ENCODE results near the gene FOSL2.
A peak's percentile ranks its signal among the peaks of the same experiment; 100 is the strongest.

FOSL2 gene

GRCh38 chr2:28413899-28414295, 21.2 kb downstream of the FOSL2 start:
- DNase-seq: no peak

DNA sequence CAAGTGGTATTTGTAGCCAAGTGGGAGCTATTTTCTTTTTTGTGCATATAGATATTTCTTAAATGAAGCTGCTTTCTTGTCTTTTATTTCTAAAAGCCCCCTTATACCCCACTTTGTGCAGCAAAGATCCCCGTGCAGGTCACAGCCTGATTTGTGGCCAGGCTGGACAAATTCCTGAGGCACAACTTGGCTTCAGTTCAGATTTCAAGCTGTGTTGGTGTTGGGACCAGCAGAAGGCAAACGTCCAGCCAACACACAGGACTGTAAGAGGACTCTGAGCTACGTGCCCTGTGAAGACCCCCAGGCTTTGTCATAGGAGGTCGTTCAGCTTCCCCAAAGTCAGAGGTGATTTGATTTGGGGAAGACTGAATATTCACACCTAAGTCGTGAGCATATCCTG, 21.9 kb downstream of the FOSL2 start:
- DNase-seq: no peak

DNA sequence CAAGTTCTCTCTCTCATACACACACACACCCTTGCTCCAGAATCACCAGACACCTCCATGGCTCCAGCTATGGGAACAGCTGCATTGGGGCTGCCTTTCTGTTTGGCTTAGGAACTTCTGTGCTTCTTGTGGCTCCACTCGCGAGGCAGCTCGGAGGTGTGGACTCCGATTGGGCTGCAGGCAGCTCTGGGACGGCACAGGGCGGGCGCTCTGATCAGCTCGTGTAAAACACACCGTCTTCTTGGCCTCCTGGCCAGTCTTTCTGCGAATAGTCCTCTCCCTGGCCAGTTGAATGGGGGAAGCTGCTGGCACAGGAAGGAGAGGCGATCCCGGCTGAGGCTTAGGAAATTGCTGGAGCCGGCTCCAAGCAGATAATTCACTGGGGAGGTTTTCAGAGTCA, 22.4 kb downstream of the FOSL2 start:
- DNase-seq: no peak

- DNase-seq: no peak
These were observed 23.1 kb downstream of the FOSL2 start for GRCh38 chr2:28415715-28416114.

DNA sequence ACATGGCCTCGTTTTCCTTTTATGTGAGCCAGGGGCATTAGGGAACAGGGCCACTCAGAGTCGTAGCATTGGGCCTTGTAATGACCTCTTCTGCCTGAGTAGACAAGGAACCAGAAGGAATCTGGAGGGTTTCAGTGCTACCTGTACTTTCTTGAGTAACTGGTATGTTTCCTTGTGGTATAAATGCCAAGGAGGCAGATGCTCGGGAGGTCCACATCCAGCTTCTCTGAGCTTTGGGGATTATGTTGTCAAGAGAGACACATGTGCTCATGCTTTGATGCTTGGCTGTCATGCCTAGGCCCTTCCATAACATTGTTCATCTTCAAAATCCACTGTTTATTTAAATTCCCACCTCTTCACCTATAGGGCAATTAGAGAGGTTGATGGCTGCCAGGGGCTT, 26.3 kb downstream of the FOSL2 start:
- DNase-seq: no peak

GRCh38 chr2:28419443-28420270, 27.0 kb downstream of the FOSL2 start:
- DNase-seq: no peak

DNA sequence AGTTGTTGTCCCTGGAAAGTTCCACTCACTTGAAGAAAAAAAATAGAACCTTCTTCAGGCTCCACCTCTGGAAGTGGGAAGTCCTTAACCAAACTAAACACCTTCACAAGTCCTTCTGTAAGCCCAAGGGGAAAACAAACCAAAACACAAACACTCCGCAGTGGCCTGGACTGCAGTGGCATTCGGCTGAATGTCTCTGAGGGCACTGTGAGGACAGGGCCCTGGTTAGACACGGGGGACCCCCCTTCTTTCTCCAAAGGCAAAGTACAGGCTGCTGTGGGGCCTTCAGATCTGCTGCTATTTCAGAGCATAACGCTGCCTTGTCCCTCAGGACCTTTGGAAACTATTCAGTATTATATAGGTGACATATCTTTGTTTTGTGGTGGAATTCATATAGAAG, 28.1 kb downstream of the FOSL2 start:
- DNase-seq: no peak

DNA sequence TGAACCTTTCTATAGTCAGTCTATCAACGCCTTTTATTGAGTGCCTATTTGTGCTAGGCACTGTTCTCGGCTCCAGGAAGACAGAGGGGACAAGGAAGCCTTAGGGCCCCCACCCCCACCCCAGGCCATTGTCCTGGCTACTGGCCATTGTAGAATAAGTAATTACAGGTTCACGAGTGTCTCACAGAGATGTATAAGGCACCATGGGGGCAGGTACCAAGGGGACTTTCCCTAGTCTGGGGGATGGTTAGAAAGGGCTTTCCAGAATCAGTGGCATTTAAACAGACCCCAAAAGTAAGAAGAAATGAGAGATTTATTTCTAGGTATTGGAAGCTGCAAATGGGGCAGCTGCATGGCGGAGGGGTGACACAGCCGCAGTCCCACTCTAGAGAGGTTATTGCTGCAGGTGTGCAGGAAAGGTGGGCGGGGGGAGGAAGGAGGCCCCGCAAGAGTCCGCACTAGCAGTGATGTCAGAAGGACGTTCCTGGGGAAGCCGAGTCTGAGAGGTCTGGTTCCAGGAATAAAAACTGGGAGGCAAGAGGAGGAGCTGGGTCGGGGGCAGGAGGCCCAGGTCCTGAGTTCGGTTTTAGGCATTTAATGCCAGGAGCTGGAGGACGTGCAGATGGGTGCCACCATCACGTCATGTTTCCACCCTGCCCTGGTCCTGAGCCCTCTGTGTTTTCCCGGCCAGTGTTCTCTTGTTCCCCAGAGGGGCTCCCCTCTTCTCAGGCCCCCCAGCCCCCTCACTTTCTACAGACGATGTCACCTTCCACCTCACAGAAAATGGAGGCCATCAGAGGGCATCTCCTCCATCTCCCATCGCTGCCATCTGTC, 30.5 kb downstream of the FOSL2 start:
- DNase-seq: no peak

DNA sequence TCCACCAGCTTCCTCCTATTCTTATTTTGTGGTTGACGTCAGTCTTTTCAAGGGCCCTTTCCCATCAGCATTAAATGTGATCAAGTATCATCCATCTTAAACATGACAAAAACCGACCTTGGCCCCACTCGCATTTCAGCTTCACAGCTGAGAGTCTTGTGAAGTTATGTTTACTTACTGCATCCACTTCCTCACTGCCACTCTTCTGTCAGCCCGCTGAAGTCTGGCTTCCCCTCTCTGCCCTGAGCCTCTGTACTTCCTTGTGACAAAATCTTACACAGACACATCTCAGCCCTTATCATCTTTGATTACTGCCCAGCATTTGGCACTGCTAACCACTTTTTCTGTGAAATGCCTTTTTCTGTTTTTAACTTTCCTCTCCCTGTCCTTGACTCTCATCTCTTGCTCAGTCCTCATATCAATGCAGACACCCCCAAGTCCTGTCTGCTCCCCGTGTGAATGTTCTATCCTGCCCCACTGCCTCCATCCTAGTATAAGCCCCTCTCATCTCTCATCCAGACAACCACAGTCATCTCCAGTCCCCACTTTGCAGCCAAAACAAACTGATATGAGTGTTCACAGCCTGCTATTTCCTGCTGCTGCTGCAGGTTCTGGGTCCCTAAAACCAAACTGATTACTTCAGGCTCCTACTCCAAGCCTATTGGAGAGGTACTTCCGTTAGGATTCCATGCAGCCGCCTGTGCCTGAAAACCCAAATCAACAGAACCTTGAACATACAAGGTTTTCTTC, 31.4 kb downstream of the FOSL2 start:
- DNase-seq: peak; percentile 53

DNA sequence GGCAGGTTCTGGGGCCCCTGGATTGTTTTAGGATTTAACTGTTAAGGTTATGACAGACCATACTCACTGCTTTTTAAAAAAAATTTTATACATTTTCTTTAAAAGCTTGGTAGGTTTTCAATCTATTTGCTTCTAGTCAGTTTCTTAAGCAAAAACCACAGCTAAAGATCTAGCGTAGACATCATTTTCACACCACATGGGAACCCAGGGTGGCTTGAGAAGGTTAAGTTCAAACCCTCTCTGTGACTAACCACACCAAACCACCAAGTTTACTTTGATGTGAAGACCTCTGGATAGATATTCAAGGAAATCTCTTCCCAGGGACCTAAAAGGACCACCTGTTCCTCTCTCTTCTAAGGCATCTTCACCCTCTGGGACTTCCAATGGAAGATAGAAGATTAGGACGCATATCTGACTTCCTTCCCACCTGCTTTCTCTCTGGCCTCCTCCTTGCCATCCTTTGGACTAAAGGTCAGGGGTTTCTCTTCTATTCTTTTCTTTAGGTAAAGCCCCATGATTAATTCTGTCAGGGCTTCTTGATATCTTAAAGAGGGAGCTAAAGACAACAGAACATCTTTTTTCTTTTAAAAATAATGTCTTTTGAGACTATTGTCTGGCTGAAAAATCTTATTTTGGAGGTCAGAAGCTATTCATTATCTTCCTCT, 32.3 kb downstream of the FOSL2 start:
- DNase-seq: no peak

DNA sequence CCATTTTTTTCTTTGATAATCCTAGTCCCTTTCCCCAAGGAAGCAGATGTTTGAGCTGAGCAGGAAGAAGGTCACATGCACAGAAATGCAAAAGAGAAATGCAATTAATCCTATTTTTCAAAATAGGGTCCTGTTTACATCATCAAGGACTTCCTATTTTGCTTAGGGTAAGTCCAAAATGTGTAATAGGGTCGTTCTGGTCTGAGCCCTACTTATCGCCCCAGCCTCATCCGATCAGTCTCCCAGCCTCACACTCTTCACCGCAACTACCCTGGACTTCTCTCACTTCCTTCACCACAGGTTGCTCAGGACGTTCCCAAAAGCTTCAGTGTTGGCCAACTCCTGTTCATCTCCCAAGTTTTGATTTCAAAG, 32.8 kb downstream of the FOSL2 start:
- no peak for DNase-seq

DNA sequence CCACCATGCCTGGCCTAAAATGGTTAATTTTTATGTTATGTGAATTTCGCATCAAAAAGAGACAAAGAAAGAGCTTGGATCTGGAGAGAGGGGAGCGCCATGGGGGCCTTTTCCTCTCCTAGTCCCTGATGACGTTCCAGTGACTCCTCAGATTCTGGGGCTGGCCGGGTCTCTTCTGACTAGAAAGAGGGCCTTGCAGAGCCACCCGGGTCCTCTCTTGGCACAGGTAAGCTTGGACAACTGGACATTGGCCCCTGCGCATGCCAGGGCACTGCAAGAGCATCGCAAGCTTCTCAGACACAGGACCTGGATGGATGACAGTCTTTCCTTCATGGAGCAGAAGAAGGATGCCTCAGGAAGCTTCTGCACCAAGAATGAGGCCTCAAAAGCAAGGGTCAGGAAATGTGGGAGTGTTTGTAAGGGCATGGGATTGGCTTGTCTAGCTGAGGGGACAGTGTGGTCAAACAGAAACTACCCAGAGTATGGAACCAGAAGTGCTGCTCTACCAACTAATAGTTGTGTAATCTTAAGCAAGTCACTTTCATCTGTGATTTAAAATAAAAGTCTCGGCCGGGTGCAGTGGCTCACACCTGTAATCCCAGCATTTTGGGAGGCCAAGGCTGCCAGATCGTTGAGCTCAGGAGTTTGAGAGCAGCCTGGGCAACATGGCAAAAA, 35.2 kb downstream of the FOSL2 start:
- DNase-seq: no peak

GRCh38 chr2:28428486-28428885, 35.8 kb downstream of the FOSL2 start:
- no peak for DNase-seq

DNA sequence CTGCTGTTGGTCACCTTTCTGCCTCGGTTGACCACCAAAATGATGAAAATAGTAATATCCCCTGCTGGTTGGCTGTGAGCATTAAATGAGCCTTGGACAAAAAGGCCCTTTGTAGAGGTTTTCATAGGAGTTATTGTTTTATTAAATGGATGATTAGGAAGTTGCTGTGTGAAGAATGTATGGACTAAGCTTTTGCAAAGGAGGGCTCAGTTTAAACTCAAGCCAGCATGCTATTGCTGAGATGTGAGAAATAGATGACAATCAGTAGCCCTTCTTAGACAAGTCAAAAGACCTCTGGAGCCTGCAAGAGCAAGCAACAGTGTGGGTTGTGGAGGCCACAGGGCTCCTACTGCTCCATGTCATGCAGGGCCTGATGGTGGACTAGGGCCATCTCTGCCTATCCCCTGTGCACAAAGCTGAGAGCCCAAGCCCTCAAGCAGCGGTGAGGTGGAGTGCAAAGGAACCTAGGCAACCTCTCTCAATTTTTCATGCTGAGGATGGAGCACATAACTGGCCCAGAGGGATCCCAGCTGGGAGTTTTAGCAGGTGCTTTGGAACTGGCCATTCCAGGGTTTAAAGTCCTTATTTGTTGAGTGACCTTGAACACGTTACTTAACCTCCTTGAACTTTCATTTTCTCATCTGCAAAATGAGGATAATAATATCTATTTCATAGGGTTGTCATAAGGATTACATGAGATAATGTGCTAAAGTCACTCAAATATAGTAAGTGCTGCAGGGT, 37.1 kb downstream of the FOSL2 start:
- no peak for DNase-seq

- DNase-seq: no peak
These were observed 37.7 kb downstream of the FOSL2 start for GRCh38 chr2:28430377-28430765.

DNA sequence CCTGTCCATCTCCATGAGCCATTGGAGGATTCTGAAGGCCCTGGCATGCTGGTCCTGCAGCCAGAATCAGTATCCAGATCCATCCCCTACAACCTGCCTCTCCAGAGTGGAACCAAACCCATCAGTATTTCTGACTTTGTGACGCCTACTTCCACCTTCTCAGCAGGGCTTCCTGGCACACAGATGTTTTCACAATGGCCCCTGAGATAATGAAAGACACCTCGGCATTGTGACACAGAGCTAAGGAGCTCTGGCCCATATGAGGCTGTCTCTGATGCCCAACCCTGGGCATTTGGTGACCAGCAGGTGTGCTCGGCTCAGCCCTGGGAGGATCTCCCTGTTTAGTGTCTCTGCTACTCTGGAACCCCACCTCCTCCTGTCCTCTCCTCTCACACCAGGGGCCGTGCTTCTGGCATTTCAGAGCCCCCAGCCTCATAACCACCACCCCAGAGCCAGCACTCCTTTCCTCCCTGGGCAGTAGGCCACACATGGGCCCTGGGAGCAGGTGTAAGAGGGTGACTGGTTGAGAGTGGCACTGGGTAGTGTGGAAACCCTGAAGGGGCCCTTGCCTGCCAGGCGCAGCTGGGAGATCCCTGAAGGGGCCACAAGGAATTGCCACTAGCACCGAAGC, 38.2 kb downstream of the FOSL2 start:
- no peak for DNase-seq

DNA sequence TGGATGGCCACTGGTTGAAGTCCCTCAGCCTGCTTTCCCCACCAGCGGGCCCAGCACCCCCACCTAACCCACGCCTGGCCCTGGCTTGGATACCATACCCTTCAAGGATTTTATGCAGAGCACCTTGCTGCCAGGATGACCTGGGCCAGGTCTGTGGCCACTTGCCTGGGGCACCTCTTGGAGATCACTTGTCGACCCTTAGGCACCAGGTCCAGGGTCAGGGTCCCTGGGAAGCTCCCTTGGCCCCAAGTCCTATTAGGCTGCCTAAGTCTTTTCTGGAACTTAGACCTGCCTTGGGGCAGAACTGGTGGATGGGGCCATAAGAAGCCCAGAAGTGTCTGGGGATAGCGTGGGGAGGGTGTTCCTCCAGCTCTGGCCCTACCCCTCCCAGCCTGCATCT, 39.1 kb downstream of the FOSL2 start:
- DNase-seq: no peak

DNA sequence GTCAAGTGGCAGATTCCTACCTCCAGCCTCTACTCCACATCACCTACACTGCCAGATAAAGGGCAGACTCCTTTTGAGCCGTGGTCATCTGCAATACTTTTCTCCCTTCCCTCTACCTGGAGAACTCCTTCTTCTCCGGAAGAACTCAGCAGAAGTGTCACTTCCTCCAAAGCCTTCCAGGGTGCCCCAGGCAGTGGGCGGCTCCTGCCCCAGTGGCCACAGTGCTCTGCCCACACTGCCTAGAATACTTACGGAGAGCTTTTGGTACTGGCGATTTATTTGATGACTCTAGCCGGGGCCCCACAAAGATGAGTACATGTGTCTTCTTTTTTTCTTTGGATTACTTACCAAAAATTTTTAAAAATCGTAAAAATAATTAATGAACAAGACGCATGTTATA, 39.7 kb downstream of the FOSL2 start:
- DNase-seq: no peak

DNA sequence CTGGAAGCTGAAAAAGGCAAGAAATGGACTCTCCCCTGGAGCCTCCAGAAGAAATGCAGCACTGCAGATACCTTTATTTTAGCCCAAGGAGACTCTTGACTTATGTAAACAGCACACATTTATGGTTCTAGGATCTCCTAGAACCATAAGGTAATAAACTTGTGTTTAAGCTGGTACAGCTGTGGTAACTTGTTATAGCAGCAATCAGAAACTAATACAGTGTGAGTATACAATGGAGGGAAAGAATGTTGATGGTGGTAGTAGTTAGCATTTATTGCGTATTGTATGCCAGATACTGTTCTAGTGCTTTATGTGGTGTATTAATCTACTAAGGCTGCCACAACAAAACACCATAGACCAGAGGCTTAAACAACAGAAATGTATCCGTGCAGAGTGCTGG, 40.6 kb downstream of the FOSL2 start:
- no peak for DNase-seq

GRCh38 chr2:28433935-28434599, 41.4 kb downstream of the FOSL2 start:
- DNase-seq: no peak

DNA sequence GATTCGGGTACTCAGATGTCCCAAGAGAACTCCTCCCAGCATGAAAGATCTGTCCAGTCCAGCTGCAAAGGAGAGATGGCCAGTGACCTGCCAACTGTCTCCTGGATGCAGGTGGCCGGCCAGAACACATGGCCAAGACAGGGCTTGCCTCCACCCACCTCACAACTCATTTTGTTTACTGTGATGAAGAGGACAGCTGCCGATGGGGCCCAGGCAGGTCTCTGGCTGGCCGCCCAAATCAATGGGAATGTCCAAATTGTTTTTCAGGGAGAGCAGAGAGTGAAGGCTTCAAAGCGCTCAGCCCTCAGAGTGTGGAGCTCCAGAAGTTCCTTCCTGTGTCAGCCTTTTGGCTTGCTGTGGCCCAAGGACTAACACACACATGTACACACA, 41.9 kb downstream of the FOSL2 start:
- DNase-seq: no peak

All from NCI-H2029 (cell line).